Psoas muscle (tissue), 8 donors: ENCODE results near the gene POC1B. TPM values are rescaled to one million over a fixed set of nuclear protein-coding genes. Genes with fewer than 3 reads are reported as not detected.

Experiments
- ATAC-seq, 4 donors: fragments of 200-7000 bp; cut with Tn5 transposase; one replicate each; pipeline ENCODE4 v1.9.1; 2020; ENCODE audit warnings: moderate library complexity in 3 of 4, mild to moderate bottlenecking in 2 of 4
- DNase-seq, 2 donors: peaks; one replicate each; pipeline ENCODE4 v3.0.0-alpha.2; 2020
- H3K27ac ChIP-seq: fragments of 200-600 bp; one replicate; pipeline ENCODE4 v1.8.0; 2022
- H3K27me3 ChIP-seq, 3 donors: fragments of 200-600 bp in 1 of 3; one replicate each; pipeline versions ENCODE4 v1.6.1 to v1.8.0; 2013 to 2022; ENCODE audit warnings: low read length in 2 of 3, mild to moderate bottlenecking in 2 of 3, moderate library complexity in 1 of 3; ENCODE audit not compliant: insufficient read depth in 3 of 3
- H3K36me3 ChIP-seq, 2 donors: fragments of 200-600 bp in 1 of 2; one replicate each; pipeline versions ENCODE4 v1.6.1 to v1.8.0; 2013 to 2022; ENCODE audit warnings: low read depth in 1 of 2, mild to moderate bottlenecking in 1 of 2, moderate library complexity in 1 of 2; ENCODE audit not compliant: insufficient read depth in 1 of 2
- H3K4me1 ChIP-seq: fragments of 200-600 bp; one replicate; pipeline ENCODE4 v1.8.0; 2022
- H3K4me3 ChIP-seq: fragments of 200-600 bp; one replicate; pipeline ENCODE4 v1.8.0; 2022; ENCODE audit warnings: mild to moderate bottlenecking
- H3K9me3 ChIP-seq: fragments of 200-600 bp; one replicate; pipeline ENCODE4 v1.8.0; 2022
- CTCF ChIP-seq: fragments of 200-600 bp; IDR thresholded peaks from one replicate; pipeline ENCODE4 v1.8.0; 2022; ENCODE audit warnings: antibody characterized with exemption
- WGBS, 3 donors: extraction: QIAGEN DNeasy Blood & Tissue Kit; methylation state at CpG; one replicate each; pipeline versions ENCODE4 v1.1.6 to v1.1.7; 2013; 5-methylcytosine and 5-hydroxymethylcytosine counted together
- intact Hi-C, 2 donors: fragments of 100-400 bp; cut with DNase I; formaldehyde crosslinking; loops; one replicate each; pipeline versions ENCODE4 v1.11.0 to v1.14.2; 2022
- polyA plus RNA-seq, 3 donors: library from polyadenylated mRNA; stranded (reverse); fragments of 200-250 nt; gene quantifications; one replicate each; pipeline ENCODE4 v1.2.3, GENCODE V29; 2013
- total RNA-seq, 4 donors: library from RNA; stranded (reverse); fragmentation: NEBNext Ultra II Directional in 2 of 4; extraction: Animal tissue kit (Norgen Biotek cat#: 25700) in 2 of 4; gene quantifications; one replicate each; pipeline versions ENCODE4 v1.2.1 to v1.2.4, GENCODE V29; 2021 to 2023
- donor health status: healthy with polysubstance abuse.
- donor health status: DM: no; HTN: no; CAD: no; lungs with moderate emphysema.
- donor health status: Bipolar disorder and iron deficiency.
- donor health status: healthy.
- donor health status: DM: yes; HTN: yes; CAD: no.
- donor health status: DM: no; HTN: no; CAD: no.
- donor health status: DM: no; HTN: no; CAD: no.
- donor health status: DM: yes; HTN: yes; CAD: no.

The POC1B gene
- total and polyA plus RNA-seq, 7 donors: 2.9 to 8.1 (median 5.3) TPM

GRCh38 chr12:89506050-89506449 lies 19.8 kb downstream of the POC1B start:
- no peak for TF ChIP-seq CTCF
- DNase-seq (no peak), ATAC-seq (no peak)
- WGBS, 3 donors: 0 to 74% (median 48%) methylated on average over 1 of the region's 1 CpG
- Histone ChIP-seq H3K27me3 (no peaks in the 10 kb centered on the region), H3K4me3 (no peak overlapping the region), H3K27ac (no peak overlapping the region), H3K36me3 (no peaks in the 10 kb centered on the region), H3K4me1 (no peaks in the 10 kb centered on the region), H3K9me3 (no peaks in the 10 kb centered on the region)
- intact Hi-C loops: no loop called here

GRCh38 chr12:89504560-89505346 lies 21.1 kb downstream of the POC1B start:
- intact Hi-C loops: no loop called here

GRCh38 chr12:89501793-89502192 lies 24.1 kb downstream of the POC1B start:
- no peaks in the 10 kb centered on the region for H3K9me3 ChIP-seq
- no peak overlapping the region for H3K27ac ChIP-seq
- ATAC-seq (no peak), DNase-seq (no peak)
- no peak for TF ChIP-seq CTCF
- no peak overlapping the region for H3K4me3 ChIP-seq
- H3K4me1 ChIP-seq: no peaks in the 10 kb centered on the region
- intact Hi-C loops: no loop called here
- no peaks in the 10 kb centered on the region for H3K27me3 ChIP-seq
- no peaks in the 10 kb centered on the region for H3K36me3 ChIP-seq

More at GRCh38 chr12:89504560-89505346, 21.1 kb downstream of the POC1B start:
- WGBS, 3 donors: 93 to 97% (median 94%) methylated on average over 6 of the region's 6 CpGs
- Histone ChIP-seq H3K36me3 (no peaks in the 10 kb centered on the region), H3K27ac (no peak overlapping the region), H3K27me3 (no peaks in the 10 kb centered on the region), H3K4me1 (no peaks in the 10 kb centered on the region), H3K9me3 (no peaks in the 10 kb centered on the region), H3K4me3 (no peak overlapping the region)
- DNase-seq (no peak), ATAC-seq (no peak)
- no peak for TF ChIP-seq CTCF

GRCh38 chr12:89499857-89500256 lies 26.0 kb downstream of the POC1B start:
- DNase-seq: no peak
- H3K27me3 ChIP-seq: no peaks in the 10 kb centered on the region
- no peaks in the 10 kb centered on the region for H3K9me3 ChIP-seq
- no peak overlapping the region for H3K4me3 ChIP-seq
- intact Hi-C loops: no loop called here
- H3K4me1 ChIP-seq: no peaks in the 10 kb centered on the region
- no peak for TF ChIP-seq CTCF
- H3K36me3 ChIP-seq: no peaks in the 10 kb centered on the region
- H3K27ac ChIP-seq: no peak overlapping the region
- 96 to 98% (median 96%) methylated on average over 19 of the region's 19 CpGs for WGBS, 3 donors
- no peak for ATAC-seq

GRCh38 chr12:89497467-89497866 lies 28.4 kb downstream of the POC1B start:
- H3K4me1 ChIP-seq: no peaks in the 10 kb centered on the region
- no peaks in the 10 kb centered on the region for H3K27me3 ChIP-seq
- no peak for DNase-seq
- no peaks in the 10 kb centered on the region for H3K9me3 ChIP-seq
- H3K27ac ChIP-seq: no peak overlapping the region
- H3K4me3 ChIP-seq: no peak overlapping the region
- intact Hi-C loops: no loop called here
- WGBS, 3 donors: 72 to 92% (median 91%) methylated on average over 4 of the region's 4 CpGs
- H3K36me3 ChIP-seq: no peaks in the 10 kb centered on the region
- ATAC-seq: no peak
- TF ChIP-seq CTCF: no peak
